GM21447 (cell line): ENCODE measurements around the gene PLSCR5.

Source experiments
- ATAC-seq: cut with Tn5 transposase; IDR thresholded peaks from one replicate; pipeline ENCODE4 v1.9.1; 2021; ENCODE audit not compliant: unreplicated experiment

The PLSCR5 gene

GRCh38 chr3:146605106-146605505 lies at the start of gene PLSCR5:
Gene PLSCR5, minus strand, starts transcription at chr3:146605346. Its CDS starts 134 bp downstream, at chr3:146605212.
- ATAC-seq = no peak

DNA sequence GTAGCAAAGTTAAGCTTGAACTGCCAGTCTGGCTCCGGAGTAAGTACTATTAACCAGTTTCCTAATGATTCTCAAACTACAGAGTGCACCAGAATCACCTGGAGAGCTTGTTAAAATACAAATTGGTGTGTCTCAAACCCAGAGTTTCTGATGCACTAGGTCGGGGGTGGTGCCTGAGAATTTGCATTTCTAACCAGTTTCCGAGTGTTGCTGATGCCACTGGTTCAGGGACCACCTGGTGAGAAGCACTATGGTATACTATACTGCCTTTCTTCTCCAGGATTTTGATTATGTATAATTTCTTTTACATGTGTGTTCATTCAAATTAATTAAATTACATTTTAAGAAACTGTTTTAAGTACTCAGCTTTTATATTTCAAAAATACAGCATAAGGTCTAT lies 48.8 kb upstream of the PLSCR5 start:
- ATAC-seq = no peak

DNA sequence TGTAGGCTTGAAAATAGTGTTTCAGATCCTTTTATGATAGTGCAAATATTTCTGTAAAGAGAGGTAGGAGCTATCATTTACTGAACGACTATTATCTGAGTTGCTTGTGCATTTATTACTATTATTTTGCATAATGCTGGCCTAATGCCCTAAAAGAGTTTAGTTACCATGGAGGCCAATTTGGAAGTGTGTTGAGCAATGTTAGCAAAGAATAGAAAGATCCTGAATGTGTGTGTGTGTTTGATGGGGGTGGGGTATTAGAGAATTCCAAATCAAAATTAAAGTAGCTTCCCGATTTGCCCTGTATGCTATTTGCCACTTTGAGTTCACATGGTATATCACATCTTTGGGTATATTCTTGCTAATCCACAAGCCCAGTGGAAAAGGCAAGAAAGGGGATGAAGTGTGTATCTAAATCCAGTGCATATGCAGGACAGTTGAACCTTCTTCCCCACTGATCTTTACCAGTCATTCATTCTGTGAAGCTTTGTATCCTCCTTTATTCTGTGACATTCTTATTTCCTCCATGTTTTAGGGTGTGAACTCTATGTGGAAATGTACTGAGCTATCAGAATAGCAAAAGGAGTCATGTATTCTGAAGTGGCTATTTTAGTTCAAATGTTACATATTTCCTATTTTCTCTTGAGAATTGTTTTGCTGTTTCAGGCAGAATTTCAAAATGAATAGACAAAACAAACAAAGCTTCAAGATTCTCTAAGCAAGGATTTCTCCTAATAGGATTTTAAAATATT lies 45.7 kb upstream of the PLSCR5 start:
- no peak for ATAC-seq

DNA sequence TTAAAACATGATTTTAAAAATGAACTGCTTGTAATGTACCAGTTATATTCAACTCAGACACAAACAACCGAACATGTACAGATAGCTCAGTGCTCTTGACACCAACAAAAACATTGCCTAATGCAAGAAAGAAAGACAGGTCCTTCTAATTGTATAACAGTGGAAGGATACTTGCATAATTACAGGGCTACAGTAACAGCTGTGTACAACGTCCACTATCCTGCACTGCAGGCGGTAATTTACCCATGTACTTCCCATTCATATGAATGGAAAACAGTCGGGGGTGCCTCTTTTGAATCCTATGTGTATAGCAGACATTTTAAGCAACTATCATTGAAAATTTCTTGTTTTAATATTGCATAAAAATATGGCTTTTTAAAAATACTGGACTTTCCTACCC lies 41.1 kb upstream of the PLSCR5 start:
- no peak for ATAC-seq

DNA sequence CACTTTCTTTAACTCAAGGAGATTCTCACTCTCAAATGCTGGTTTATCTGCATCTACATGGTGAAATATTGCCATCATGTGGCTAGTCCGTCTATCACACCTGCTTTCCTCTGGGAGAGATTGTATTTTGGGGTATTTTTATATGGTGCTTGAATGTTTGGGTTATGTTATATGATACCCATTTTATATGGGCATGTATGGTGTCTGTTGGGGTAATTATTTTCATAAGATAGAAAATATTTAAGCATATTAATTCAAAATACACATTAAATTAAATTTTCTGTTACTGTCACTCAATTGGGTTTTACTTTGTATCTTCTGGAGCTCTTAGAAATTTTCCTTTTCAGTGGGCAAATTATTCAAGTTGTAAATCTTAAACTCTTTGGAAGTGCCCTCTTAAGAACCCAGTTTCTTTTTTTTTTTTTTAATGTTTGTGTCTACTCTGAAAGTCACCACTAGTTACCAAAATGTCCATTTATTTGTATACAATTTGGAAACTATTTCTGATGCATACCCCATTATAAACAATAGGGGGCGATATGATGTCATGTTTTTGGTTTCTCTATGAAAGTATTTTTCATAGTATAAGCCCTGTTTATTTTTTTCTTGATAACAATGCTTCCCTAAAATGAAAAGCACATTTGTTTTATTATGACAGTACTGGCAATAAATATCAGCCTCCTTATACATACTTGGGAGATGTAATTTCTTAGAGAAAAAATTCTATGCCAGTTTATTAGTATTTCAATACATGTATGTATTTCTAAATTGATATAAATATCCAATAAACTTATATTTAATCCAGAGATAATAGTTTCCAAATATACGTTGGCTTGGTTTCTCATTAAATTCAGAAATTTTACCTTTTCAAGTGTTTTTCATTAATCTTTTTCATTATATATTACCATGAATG lies 36.1 kb upstream of the PLSCR5 start:
- ATAC-seq = peak; percentile 87

DNA sequence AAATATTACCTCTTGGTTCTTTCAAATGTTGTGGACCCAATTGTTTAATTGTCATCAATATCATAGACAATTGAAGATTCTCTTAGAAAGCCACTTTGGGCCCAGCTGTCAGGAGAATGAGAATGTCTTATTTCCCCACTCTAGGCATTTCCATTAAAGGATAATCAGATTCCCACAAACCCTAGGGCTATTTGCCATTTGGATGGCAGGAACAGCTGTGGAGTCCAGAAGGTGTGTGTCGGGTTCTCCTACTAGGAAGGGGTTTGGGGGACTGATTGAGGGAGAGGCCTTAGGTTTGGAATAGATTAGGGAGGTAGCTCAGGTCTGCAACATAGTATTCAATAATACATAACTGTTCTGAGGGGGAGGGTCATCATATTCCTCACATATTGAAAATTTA lies 35.2 kb upstream of the PLSCR5 start:
- ATAC-seq = no peak

GRCh38 chr3:146638718-146639117 lies 33.6 kb upstream of the PLSCR5 start:
- no peak for ATAC-seq

DNA sequence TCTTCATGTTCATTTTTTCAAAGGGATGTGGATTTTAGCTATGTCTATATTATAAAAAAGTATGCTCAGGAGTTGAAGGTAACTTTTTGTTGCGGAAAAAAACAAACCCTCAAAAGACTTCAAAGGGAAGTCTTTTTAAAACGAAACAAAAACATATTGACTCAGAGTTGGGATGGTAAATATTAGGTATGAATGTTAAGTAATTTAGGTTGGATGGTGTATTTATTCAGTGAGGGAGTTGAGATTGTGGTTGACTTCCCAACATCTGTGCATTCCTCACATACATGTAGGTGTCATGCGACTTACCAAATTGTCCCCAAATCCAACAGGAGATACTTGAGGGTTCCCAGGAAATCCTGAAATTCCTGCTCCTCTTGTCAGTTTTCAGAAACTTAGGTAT lies 32.7 kb upstream of the PLSCR5 start:
- no peak for ATAC-seq

DNA sequence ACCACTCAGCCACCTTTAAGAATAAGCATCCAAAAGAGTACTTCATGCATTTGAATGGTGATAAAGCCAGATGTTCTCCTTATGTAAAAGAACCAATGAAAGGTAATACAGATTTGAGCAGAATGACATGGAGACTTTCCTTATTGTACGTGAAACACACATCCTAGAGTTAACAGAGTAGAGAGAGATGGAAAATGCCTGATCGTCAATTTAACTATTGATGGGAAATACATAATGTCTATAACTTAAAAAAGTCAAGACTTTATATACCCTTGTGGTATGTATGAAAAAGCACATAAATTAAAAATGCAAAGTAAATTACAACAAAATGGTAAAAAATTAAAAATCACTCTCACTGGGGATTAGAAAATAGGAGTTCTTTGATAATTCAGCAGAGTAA lies 31.7 kb upstream of the PLSCR5 start:
- no peak for ATAC-seq

GRCh38 chr3:146634346-146634745 lies 29.2 kb upstream of the PLSCR5 start:
- no peak for ATAC-seq

GRCh38 chr3:146628671-146629070 lies 23.5 kb upstream of the PLSCR5 start:
- no peak for ATAC-seq

DNA sequence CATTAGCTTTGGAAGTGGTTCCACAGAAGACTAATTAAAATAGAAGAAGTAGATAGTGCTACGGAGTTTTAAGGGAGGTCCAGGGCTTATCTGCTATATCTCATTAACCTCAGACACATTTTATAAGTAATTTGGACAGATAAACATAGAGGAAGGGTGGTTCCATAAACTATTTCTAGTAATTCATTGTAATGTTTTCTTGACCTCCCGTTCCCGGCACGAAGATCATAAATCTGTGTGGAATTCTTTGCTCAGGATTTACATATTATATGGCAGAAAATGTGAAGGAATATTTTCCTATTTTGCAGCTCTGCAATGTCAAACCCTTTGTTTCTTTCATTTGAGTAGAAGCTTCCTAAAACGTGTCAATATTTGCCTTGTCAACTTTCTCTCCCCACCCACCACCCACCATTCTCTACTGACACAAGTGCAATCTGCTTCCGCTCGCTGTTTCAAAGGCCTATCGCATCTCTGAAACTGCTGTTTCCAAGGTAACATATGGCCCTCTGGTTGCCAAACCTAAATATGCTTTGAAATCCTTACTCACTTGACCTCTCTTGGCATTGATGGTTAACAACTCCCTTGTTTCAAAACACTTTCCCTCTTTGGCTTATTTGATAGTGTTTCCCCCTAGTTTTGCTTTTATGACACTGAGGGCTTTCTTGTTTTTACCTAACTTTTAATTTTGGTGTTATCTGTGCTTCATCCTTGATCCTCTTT lies 21.4 kb upstream of the PLSCR5 start:
- ATAC-seq = no peak

GRCh38 chr3:146625186-146625775 lies 20.1 kb upstream of the PLSCR5 start:
- ATAC-seq = peak; percentile 61

DNA sequence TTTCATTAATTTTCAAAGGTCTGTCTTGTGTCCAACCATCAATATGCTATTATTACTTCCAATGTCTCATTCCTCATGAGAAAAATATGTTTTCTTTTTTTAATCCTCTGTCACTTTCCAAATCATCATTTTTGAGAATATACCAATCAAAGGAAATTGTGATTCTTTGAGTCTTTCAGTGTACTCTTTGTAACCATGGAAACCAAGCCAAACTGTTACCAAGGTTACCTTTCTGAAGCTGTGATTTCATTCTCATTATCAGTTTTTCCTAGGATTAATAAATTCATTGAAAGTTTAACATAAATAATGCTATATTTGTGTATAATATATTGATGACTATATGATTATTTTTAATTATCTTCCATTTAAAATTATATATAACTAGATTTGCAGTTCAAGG lies 16.6 kb upstream of the PLSCR5 start:
- ATAC-seq = no peak

DNA sequence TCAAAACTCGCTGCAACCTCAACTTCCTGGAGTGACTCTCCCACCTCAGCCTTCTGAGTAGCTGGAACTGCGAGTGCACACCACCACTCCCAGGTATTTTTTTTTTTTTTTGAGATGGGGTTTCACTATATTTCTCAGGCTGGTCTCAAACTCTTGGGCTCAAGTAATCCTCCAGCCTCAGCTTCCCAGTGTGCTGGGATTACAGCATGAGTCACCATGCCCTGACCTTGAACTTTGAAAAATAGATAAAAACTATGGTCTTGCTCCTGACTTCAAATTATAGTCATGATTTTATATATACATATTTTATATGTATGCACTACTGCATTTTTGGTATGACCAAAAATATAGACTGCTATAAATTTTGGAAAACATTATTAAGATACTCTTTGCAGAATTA lies 6.9 kb upstream of the PLSCR5 start:
- ATAC-seq = no peak

GRCh38 chr3:146611096-146611495 lies 6.0 kb upstream of the PLSCR5 start:
- no peak for ATAC-seq

DNA sequence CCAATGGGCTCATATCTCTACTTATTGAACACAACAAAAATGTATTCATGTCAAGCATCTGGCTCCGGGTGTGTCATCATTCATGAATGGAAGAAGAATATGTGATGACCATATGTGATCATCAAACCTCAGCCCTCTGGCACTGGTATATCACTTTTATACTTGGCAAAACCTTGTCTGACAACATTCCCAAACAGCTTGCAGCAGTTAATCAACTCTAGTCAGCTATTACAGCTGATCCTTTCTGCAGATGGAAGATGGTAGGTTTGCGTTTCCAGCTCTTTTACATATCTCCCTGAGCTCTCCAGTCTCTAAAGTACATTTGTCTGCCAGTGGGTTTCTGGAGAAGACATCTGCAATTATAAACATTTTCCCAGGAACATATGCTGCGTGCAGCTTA lies 6.6 kb downstream of the PLSCR5 start:
- no peak for ATAC-seq

DNA sequence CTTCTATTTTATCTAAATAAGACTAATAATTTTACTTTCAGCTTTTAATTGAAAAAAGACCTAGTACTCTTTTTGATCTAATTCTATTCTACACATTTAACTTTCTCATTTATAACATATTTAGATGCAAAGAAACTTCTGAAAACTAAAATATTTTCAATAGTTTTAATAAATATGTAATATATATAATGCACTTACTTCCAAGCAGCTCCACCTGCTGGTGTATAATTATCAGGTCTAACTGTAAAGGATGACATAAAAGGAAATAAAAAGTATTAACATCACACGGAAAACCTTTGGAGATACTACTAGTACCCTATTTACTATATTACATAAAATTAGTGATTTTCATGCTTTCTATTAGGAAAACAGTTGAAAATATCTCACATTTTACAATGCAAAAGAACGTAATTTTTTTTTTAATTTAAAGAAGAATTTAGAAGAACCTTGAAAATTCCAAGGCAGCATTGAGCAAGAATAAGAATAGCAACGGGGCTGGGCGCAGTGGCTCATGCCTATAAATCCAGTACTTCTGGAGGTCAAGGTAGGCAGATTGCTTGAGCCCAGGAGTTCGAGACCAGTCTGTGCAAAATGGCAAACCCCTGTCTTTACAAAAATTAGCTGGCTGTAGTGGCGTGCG lies 10.2 kb downstream of the PLSCR5 start:
- ATAC-seq = no peak

DNA sequence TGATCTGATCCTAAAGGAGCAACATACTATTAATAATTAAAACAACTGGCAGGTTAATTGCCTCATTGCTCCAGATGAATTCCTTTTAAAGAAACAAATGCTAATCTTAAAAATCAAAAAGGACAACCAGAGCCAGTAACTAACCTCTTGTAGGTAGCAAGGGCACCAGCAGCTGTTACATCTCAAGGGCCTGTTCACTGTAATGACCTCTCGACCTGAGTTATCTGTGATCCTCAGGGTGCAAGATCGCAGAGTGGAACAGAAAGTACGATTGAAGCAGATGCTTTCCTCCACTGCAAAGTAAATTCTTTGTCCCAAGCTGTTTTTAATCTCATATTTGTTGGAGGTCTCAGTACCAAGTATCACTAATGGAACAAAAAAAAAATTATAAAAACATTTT lies 11.4 kb downstream of the PLSCR5 start:
- no peak for ATAC-seq

- ATAC-seq = no peak
Measured at GRCh38 chr3:146590521-146590920, 14.6 kb downstream of the PLSCR5 start.
